Measurements from ENCODE around the gene MARK2.
A peak's percentile ranks its signal among the peaks of the same experiment; 100 is the strongest.

DNA sequence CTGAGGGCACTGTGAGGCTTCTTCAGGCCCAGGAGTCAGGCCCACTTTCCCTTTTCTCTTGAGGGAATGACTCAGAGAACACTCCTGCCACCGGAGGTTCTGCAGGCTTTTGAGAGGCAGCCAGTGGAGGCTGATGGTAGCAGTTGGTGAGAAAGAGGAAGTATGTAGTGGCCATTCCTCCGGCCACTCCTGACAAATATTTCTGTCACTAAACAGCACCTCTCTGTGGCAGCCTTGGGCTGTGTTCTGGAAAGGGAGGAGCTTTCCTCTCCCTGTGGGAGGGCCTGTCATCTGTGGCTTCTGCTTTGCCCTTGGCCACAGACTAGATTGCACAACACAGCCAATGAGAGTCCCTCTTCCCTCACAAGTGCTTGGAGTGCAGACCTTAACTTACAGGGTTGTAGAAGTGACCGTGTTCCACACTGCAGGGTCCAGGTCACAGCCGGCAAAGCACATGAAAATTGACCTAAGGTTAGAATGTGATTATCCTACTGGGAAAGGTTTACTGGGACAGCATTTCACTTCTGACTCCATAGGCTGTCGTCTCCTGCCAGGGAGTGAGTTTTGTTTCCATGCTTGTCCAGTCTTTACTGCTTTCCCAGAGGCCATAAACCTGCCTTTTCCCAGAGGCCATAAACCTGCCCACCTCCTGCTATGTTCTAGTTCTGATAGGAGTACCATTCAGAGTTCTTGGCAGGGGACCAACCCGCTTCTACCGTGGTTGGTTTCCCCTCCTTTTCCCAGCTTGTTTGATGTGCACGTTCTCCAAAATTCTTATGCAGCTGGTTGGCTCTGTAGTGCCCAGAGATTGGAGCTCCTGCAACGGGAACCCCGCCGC is 33.3 kb downstream of the MARK2 start:
- TF ChIP-seq, protein P1, sequence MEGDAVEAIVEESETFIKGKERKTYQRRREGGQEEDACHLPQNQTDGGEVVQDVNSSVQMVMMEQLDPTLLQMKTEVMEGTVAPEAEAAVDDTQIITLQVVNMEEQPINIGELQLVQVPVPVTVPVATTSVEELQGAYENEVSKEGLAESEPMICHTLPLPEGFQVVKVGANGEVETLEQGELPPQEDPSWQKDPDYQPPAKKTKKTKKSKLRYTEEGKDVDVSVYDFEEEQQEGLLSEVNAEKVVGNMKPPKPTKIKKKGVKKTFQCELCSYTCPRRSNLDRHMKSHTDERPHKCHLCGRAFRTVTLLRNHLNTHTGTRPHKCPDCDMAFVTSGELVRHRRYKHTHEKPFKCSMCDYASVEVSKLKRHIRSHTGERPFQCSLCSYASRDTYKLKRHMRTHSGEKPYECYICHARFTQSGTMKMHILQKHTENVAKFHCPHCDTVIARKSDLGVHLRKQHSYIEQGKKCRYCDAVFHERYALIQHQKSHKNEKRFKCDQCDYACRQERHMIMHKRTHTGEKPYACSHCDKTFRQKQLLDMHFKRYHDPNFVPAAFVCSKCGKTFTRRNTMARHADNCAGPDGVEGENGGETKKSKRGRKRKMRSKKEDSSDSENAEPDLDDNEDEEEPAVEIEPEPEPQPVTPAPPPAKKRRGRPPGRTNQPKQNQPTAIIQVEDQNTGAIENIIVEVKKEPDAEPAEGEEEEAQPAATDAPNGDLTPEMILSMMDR (IDR thresholded peaks at IDR 0.05; ENCODE audit: control extremely low read depth in 1 of 3, insufficient read depth in 1 of 3, low read depth in 1 of 3, low read length in 3 of 3): peak; percentile 14 to 45 (median 34)
- TF ChIP-seq TAF1 (IDR thresholded peaks at IDR 0.05; ENCODE audit: low read depth, low read length): no peak
- no peak for TF ChIP-seq RFX5 (IDR thresholded peaks at IDR 0.05; ENCODE audit: borderline replicate concordance, low read depth, low read length)
- TF ChIP-seq SUZ12 (IDR thresholded peaks at IDR 0.05; ENCODE audit: low read length): no peak
- no peak for TF ChIP-seq EP300 (IDR thresholded peaks at IDR 0.05; ENCODE audit: borderline replicate concordance in 1 of 2, low read depth in 2 of 2, low read length in 2 of 2)
- no peak for TF ChIP-seq FOSL1 (IDR thresholded peaks at IDR 0.05; ENCODE audit: insufficient read depth, low read depth, low read length)
- TF ChIP-seq CHD1 (IDR thresholded peaks at IDR 0.05; ENCODE audit: low read depth, low read length): no peak
